Erythroblast (primary cell): ENCODE results near the gene AMPD2.

Source experiments
- GATA1 ChIP-seq: IDR thresholded peaks from 2 replicates; pipeline ENCODE4 v1.6.1; 2011; ENCODE audit warnings: low read depth, mild to moderate bottlenecking, control low read depth, low read length, moderate library complexity
- POLR2A ChIP-seq: IDR thresholded peaks from 2 replicates; pipeline ENCODE4 v1.6.1; 2011; ENCODE audit warnings: mild to moderate bottlenecking, low read length

GRCh38 chr1:109654519-109654918, 34.9 kb downstream of the AMPD2 start:
- TF ChIP-seq POLR2A, result no peak
- TF ChIP-seq GATA1, result no peak
